SK-N-MC (cell line): ENCODE results near the gene ABRACL.

ENCODE experiments used
- EZH2 ChIP-seq: fragments of 200-600 bp; sonication (generic); IDR thresholded peaks from one replicate; pipeline ENCODE4 v1.6.1; 2017; ENCODE audit warnings: antibody characterized with exemption
- FOXP2 ChIP-seq: optimal IDR thresholded peaks from 2 replicates; pipeline ENCODE3; 2011; ENCODE audit warnings: mild to moderate bottlenecking, moderate library complexity; ENCODE audit not compliant: insufficient read depth; ENCODE audit errors: extremely low read length, control extremely low read depth
- POLR2AphosphoS5 ChIP-seq: IDR thresholded peaks from 2 replicates; pipeline ENCODE4 v1.6.1; 2012; ENCODE audit warnings: mild to moderate bottlenecking, low read depth, low read length, borderline replicate concordance

DNA sequence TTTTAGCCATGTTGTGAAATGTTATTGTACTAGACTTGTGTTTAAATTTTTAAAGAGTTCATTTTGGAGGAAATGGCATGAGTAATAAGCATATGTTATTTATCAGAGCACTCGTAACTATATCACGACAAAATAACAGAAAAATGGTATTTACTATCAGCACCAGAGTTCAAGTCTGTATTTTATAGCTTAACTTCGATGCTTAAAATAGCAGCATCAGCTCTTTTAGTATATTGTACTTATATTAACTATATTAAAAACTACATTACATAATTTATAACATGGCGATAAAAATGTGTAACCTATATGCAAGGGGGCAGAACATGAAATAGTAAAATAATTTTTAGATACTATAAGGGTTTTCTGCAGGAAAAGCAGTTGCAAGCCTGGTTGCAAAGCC lies 52.9 kb downstream of the ABRACL start:
- TF ChIP-seq EZH2, result no peak
- no peak for TF ChIP-seq POLR2AphosphoS5
- no peak for TF ChIP-seq FOXP2
